NCI-H1105 treated with DMSO at 0.1 percent for 48 hours (cell line): ENCODE data around the gene CASS4.
"Not testable (repeated sequence)": the region's sequence is repeated elsewhere in the genome, so short reads cannot be mapped to it uniquely, and the experiment has no call there.

ENCODE experiments used
- DNase-seq: peaks from one replicate; lab custom pipeline; 2025; lab: John Stamatoyannopoulos, UW

The CASS4 gene

DNA sequence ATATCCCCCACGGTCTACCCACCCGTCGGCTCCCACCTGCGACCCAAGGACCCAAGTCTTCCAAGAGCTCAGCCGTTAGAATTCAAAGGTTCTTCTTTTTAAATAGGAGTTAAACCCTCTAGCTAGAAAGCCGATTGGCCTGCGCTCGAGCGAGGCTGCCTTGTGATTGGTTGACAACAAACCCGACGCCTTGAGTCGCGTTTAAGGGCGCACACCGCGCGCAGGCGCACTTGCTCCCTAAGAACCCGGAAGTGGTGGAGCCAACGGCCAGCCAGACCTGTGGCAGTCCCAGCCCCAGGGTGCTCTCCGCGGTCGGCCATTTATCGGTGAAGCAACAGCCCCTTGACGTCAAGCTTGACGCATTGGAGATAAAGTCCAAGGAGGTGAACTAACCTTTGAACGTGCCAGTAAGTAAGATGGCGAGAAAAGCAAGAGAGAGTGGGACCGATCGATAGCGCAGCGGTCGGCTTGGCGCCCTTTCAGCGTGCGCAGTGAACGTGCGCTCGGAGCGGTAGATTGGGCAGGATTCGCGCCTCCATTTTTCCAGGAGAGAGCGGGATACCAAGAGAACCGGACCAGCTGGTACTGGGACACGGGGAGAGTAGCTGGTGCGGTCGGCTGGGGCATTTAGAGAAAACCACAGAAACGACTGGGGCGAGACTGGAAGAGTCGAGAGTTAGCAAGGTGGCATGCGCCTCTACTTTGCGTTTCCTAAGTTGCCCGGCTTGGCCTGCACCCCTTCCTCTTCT lies 19.8 kb upstream of the CASS4 start, which contains the start of the genes AURKA and CSTF1:
Gene AURKA, minus strand, starts transcription at position 84 of the 749 bp plus-strand sequence. CDS start 4,018 bp downstream, outside the sequence.
Gene CSTF1, plus strand, starts transcription at position 514 of the 749 bp plus-strand sequence. CDS start 2,908 bp downstream, outside the sequence.
- DNase-seq = peak; percentile 99

DNA sequence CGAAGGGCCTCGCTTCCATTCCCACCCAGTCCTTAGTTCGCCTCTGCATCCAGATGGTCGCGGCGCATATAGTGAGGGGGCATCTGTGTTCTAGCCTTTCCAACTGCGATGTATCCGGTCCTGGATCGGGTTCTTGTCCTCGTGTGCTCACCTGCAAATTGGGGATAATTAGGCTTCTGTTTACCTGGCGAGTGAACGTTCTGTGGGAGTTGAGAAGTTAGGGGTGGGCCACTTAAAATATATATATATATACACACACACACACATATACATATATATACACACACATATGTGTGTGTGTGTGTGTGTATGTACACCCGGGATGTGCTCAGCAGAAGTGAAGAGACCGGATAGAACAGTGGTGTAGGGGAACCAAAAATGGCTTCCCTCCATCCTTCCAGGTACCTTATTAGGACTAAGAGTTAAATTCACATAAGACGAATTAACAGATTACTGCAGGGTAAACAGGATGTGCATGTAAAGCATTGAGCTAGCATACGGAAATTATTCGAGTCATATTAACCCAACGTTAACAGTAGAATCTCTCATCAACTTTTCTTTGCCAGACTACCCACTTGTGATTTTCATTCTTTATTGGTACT lies 19.1 kb upstream of the CASS4 start:
- peak; percentile 25 for DNase-seq

DNA sequence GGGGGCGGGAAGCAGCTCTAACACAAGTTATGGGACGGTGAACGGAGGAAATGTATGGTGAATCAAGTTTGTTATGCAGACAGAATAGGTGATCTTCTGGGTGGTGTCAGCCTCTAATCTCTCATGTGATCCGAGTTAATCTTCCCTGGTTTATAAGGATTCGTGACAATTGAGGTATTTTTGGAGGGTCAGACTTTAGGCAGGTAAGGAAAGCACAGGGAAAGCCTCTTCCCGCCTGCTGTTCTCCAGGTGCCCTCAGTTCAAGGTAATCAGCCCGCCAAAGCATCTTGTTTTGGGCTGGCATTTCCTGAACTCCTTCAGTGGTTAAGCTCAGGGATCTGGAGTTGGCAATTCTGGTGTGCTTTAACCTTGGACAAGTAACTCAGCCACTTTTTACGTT lies 18.4 kb upstream of the CASS4 start:
- no peak for DNase-seq

DNA sequence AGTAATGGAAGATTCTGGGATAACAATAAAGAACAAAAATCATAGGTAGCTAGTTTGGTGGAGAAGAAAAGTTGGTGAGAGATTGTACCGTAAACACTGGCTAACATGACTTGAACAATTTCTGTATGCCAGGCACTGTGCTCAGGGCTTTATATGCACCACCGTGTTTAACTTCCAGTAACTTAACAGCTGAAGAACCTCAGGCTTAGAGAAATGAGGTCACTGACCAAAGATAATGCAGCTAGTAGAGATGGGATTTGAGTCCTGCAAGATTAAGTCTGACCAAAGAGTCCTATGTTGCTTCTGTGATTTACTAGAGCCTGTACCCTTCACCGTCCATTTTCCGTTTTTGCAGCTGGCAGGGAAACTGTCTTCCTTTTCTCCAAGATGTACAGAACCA lies 16.9 kb upstream of the CASS4 start:
- DNase-seq = no peak

DNA sequence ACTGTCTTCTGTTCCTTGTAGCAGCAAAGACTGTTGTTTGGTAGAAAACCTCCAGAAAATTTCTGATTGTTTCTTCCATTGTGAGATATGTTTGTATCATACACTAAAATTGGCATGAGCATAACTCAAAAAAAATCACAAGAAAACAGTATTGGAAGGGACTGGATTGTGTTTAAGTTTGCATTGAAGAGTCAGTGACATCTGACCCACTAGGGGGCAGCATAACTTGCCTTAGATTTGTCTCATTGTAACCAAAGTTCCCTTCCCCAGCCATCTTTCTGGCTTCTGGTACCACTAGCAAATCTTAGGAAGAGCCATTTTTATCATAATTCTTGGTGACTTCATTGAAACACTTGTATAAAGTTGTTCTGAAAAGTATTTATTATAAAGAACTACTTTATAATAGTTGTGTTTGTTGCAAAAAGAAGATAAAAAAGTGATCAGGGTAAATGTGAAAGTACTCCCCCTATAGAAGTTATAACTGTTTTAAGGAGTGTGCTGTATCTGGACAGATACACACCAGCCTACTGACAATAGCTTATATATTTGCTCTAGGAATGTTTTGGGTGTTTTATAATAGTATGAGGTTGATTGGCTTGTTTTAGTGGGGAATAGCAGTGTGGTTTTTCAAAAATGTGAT lies 11.9 kb upstream of the CASS4 start:
- peak; percentile 23 for DNase-seq

DNA sequence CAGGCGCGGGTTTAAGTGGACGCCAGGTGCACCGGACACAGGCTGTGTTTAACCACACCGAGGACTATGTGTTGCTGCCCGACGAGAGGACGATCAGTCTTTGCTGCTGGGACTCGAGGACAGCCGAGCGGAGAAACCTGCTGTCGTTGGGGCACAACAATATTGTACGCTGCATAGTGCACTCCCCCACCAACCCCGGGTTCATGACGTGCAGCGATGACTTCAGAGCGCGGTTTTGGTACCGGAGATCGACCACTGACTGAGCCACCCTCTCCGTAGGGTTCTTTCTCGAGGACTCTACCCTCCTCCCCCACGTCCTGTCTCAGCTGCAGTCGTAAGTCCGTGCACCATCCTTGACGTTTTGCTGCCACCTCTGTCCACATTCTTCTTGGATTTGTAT lies 8.6 kb upstream of the CASS4 start:
- DNase-seq = no peak

DNA sequence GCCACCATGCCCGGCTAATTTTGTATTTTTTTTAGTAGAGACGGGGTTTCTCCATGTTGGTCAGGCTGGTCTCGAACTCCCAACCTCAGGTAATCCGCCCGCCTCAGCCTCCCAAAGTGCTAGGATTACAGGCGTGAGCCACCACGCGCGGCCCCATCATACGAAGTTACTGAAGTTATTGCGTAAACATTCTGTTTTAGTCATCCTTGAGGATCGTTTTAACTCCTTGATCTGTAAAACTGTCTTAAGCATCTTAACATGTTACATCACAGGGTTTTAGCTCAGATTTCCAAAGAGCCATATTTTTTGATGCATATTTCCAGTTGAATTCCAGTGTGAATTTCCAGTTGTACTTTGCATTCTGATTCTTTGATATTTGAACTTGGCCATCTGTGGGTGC lies 6.7 kb upstream of the CASS4 start:
- DNase-seq = not testable (repeated sequence)

DNA sequence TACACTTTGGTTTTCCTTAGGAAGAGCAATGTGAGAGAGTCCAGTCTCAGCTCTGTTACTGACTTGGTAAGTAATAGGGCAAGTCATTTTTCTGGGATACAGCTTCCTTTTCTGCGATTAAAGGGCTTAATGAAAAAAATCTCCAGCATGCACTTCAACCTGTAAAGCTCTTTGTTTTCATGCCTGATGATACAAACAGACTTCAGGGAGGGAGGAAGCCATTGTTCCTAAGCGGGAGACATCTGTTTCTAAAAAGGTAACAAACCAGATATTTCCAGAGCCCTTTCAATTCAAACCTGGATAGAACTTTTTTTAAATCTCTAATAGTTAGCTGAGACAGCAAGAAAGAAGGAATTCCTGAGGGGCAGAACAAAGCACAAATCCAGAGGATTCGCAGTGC lies 5.2 kb upstream of the CASS4 start:
- no peak for DNase-seq

DNA sequence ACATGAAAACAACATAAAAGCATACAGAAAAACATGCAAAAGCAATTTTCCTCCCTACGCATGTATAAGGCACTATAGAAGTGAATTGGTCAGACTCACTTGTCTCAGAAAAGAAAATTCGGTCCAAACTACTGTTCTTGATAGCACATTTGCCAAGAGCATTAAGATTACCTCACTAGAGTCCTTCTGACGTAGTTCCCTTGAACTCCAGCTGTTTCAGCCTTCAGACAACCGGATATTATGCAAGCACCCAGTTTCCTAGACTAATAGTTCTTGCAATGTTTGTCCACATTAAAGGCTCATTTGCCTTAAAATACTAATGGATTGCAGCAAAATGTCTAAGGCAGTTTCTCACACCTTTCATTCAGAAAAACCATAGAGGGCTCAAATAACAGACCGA lies 2.5 kb upstream of the CASS4 start:
- no peak for DNase-seq

DNA sequence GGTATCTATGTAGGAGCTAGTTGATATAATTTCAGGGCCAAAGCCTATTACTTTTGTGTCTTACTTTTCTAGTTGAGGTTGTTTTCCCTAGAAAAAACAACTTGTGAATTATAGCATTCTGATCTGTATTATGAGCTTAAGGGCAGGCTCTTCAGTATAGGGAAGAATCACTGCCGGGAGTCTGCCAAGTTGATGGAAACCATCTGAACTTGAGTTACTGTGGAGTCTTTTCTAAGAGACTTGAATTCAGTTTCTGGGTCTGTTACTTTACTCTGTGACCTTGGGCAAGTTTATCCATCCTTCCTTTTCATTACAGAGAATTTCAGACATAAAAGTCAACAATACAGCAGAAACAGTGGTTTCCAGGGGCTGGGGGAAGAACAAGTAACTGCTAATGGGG lies 2.1 kb upstream of the CASS4 start:
- DNase-seq = no peak

DNA sequence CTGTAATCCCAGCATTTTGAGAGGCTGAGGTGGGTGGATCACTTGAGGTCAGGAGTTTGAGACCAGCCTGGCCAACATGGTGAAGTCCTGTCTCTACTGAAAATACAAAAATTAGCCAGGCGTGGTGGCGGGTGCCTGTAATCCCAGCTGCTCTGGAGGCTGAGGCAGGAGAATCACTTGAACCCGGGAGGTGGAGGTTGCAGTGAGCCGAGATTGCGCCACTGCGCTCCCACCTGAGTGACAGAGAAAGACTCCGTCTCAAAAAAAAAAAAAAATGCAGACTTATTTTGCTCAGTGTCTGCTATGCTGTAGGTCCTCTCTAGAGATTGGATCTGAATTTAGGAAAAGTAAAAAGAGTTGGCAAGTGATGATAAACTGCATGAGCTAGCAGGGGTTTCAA lies 773 bp upstream of the CASS4 start:
- not testable (repeated sequence) for DNase-seq

DNA sequence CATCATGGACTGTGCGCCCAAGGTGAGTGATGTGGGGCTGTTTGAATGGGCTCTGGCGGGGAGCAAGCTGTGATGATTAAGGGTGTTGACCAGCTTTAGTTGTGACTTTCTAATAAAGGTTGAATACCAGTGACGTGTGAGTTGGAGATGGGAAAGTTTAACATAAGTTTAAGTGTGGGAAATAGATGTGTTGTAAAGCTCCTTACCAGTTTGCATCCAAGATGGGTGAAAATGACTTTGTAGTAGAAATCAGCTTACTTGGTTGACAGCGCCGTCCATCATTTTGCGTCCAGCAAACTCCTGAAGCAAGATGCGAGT lies 372 bp downstream of the CASS4 start:
- no peak for DNase-seq

DNA sequence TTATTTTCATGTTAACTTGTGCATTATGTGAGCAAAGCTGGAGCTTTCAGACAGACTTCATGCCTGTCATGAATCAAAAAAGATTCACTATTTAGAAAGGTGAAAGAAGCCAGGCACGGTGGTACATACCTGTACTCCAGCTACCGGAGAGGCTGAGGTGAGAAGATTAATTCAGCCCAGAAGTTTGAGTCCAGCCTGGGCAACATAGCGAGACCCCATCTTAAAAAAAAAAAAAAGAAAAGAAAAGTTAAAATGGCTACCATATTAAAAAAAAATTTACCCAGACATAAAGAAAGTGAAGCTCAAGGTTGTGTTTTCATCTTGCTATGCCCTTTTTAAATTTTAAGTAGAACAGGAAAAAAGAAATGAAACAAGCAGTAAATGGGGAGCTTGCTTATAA lies 889 bp downstream of the CASS4 start:
- no peak for DNase-seq

DNA sequence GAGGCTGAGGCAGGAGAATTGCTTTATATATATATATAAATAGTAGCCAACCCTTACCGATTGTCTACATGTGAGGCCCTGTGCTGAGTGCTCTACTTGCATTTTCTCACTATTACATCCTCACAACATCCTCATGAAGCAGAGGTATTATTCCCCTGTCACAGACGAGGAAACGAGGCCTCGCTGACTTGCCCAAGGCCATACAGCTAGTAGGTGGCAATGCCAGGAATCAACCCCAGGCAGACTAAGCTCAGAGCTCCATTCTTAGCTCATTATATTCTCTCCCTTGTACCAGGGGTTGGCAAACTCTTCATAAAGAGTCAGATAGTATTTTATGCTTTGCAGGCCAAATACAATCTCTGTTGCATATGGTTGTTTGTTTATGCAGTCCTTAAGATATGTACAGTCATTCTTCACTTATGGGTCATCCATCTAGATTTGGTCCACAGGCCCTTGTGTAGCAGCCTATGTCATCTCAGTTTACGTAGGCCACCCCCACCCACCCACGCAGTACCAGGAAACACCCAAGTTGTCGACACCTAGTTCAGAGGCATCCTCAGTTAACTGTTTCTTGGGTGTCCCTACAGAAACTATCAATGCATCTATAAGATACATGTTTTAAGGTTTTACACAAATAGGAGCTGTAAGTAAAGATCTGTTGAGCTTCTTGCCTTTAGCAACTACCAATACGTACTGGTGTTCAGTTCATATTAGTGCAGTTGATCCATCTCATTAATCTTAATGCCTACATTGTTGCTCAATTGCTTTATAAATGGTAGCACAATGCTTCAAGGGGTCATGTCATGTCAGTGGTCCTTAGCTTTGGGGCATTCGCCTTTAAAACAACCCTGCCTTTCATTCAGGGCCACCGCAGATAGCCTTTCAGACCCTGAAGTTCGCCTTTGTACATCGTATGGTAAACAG lies 3.0 kb downstream of the CASS4 start:
- DNase-seq = no peak

DNA sequence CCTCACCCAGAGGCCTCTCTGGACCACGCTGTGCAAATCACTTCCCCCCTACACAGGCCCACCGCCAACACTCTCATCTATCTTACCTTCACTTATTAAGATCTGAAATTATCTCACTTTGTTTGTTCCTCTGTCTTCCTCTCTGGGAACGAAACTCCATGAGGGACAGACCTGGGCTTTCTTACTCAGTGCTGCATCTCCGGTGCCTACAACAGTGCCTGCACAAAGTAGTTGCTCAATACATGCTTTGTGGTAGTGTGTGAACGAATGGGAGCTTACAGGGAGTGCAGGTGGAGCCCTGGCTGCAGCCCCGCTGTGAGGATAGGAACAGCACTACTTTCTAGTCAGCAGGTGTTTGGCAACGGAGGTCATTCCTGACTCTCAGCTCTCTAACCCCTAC lies 5.3 kb downstream of the CASS4 start:
- DNase-seq = no peak

DNA sequence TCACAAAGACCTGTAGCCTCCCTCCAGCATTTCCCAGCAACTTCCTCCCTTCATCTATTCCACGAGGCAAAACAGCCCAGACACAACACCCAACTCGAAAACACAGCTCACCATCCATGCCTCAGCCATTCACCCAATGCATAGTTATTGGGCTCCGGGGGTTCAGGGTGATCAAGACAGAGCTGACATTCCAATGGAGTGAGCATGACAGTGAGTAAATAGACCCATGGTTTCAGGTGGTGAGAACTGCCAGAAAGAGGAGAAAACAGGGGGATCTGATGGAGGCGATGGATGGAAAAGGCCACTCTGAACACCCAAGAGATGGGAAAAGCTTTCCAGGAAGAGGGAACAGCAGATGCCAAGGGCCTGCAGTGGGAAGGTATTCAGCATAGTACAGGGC lies 5.9 kb downstream of the CASS4 start:
- no peak for DNase-seq

DNA sequence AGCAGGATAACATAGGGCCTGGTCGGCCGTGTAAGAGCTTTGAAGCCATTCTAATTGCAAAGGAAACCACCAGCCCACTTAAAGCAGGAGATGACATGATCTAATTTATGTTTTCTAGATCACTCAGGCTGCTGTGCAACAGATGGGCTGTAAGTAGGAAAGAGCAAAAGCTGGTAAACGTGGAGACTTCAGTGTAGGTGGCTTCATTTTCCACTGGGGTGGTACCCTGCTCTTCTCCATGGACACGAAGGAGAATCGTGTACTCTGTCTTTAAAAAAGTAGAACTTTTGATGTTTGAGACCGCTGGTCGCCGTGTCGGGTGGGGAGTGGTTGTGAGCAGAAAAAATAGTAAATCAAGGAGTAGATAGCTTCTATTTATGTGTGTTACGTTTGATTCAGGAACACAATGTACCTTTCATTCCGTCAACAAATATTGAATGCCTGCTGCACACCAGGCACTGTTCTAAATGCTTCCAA lies 6.4 kb downstream of the CASS4 start:
- DNase-seq = no peak

DNA sequence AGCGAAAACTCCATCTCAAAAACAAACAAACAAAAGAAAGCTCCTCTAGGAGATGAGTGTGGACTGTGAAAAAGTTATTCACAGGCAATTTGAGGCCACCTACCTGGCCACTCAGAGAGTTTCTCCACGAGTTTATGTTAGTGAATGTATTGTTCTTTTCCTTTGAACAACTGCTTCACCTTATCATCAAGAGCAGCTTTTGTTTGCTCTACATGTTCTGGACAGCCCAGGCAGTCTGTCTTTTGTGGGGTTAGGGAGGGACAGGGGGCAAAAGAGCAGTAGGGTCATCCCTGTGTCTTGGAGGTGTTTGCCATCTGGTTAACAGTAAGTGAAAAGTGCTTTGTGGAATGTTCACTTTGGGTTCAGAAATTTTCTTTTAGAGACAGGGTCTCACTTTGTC lies 8.0 kb downstream of the CASS4 start:
- DNase-seq = no peak

DNA sequence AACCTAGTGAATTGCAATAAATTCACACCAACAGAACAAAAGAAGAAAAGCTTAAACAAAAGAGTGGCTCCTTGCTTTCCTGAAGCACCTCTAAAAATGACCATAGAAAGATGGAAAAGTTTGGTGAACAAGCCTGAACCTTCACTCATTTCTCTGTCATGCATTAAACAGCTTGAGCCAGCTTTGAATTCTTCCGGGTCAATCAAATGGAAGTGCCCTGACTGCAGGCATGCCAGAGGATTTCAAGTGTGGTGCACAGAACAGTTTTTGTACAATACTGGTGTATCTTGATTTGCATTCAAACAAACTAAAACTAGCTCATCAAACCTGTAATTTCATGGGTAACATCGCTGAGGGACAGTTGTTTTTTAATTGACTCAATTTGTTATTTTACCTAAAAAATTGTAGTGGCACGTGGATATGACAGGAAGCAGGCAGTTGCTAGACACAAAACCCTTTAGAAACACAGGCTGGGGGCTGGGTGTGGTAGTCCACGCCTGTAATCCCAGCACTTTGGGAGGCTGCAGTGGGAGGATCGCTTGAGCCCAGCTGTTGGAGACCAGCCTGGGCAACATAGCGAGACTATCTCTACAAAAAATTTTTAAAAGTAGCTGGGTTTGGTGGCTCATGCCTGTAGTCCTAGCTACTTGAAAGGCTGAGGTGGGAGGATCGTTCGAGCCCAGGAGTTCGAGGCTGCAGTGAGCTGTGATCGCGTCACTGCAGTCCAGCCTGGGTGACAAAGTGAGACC lies 9.1 kb downstream of the CASS4 start:
- DNase-seq = no peak

DNA sequence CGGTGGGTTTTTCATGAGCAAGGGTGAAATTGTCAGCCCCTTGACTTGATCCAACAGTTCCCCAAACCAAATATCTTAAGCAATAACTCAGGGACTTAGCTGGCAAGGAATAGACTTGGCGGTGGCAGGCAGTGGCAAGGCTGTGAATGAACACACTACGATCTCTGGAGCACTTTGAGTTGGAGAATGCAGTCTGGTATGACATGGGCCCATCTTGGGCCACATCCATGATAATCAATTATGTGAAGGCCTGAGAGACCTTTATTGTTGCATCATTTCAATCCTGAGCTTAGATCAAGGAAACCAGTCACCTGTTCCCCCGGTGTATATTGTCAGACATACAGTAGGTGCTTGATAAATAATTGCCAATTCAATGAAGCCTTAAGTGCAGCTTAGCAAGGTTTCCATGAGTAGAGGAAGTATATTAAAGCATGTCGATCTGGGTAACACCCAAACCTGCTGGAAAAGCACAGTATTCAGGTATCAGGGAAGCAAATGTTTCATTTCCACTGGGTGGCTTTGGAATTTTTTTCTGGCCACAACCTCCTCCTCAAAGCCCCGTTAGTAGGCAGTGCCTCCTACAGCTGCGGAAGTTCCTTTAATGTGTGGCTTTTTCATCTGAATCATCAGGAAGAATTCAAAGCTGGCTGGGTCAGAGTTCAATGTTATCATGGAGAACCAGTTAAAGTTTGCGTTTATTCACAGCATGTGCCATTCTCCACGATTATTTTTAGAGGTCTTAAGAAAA lies 10.2 kb downstream of the CASS4 start:
- no peak for DNase-seq

DNA sequence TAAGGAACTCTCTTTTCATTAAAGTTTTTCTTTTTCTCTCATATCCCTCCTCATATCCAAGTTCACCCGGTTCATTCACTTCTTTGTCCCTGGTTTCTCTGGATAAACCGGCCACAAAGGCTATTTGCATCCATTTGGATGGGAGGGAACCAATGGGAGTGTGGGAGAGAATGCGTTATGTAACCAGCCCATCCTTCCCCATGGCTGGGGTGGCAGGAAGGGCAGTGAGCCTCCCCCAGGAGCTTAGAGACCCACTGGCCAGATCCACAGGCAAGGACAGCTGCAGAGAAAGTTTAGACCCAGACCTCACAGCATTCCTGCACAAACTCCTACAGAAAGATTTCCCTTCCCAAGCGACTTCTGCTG lies 10.7 kb downstream of the CASS4 start:
- no peak for DNase-seq
